Measurements from ENCODE around the gene C2orf68.

C2orf68 gene

DNA sequence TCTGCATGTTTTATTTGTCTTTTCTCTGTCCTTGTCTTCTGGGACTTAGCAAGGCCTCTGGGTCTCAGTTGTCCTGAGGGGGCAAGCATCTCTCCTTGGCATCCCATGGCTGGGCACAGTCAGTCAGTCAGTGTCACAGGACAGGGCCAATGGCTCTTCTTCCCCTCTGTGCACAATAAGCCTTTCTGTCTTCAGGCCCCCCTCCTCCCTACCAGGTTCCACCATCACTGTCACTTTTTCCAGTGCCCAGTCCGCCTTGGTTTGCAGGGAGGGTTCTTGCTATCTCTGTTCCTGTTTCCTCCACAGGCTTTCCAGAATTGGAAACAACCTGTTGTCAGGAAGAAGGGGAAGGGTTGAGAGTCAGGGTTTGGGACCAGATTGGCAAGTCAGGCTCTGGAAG lies 29.4 kb downstream of the C2orf68 start:
- Histone ChIP-seq H3K36me3 (replicated peaks; ENCODE audit: insufficient read depth, low read length) (0 out of 2 replicates have a peak, but pooled peaks cover 5% of the 10 kb centered on the region), H3K27me3 (replicated peaks; ENCODE audit: insufficient read depth, low read length) (no peaks in the 10 kb centered on the region), H3K4me3 (ENCODE audit: low read length) (no peak overlapping the region), H3K27ac (ENCODE audit: low read length) (no peak overlapping the region), H2AFZ (ENCODE audit: low read length) (no peak overlapping the region), H4K20me1 (ENCODE audit: insufficient read depth, low read length) (no peaks in the 10 kb centered on the region), H3K79me2 (ENCODE audit: low read length) (peaks cover 29% of the 10 kb centered on the region), H3K4me1 (ENCODE audit: low read length) (peaks cover 8% of the 10 kb centered on the region; the same call in 1 of the 2 replicates), H3K9me2 (replicated peaks; ENCODE audit: insufficient read depth, low read length) (no peaks in the 10 kb centered on the region), H3K9ac (ENCODE audit: low read length) (no peak overlapping the region), H3K9me3 (replicated peaks; ENCODE audit: insufficient read depth, low read length) (no peaks in the 10 kb centered on the region), H3F3A (ENCODE audit: insufficient read depth, low read length) (no peaks in the 10 kb centered on the region), H3K4me2 (ENCODE audit: low read depth, low read length) (no peak overlapping the region)
- TF ChIP-seq CTCF (IDR thresholded peaks at IDR 0.05; ENCODE audit: low read length) (no peak), EZH2phosphoT487 (IDR thresholded peaks at IDR 0.05; ENCODE audit: low read length) (no peak), EZH2 (optimal IDR thresholded peaks at IDR 0.05; ENCODE audit: low read depth, low read length) (no peak)
- no peak for DNase-seq

GRCh38 chr2:85580206-85580605 lies 31.7 kb downstream of the C2orf68 start:
- TF ChIP-seq EZH2 (optimal IDR thresholded peaks at IDR 0.05; ENCODE audit: low read depth, low read length), result no peak
- no peak for TF ChIP-seq EZH2phosphoT487 (IDR thresholded peaks at IDR 0.05; ENCODE audit: low read length)
- no peak for TF ChIP-seq CTCF (IDR thresholded peaks at IDR 0.05; ENCODE audit: low read length)

GRCh38 chr2:85579266-85579935 lies 32.5 kb downstream of the C2orf68 start:
- H3K79me2 ChIP-seq (ENCODE audit: low read length), result peaks cover 32% of the 10 kb centered on the region
- no peak for TF ChIP-seq CTCF (IDR thresholded peaks at IDR 0.05; ENCODE audit: low read length)
- no peak for TF ChIP-seq EZH2 (optimal IDR thresholded peaks at IDR 0.05; ENCODE audit: low read depth, low read length)
- no peak for TF ChIP-seq EZH2phosphoT487 (IDR thresholded peaks at IDR 0.05; ENCODE audit: low read length)
- no peaks in the 10 kb centered on the region for H3K9me2 ChIP-seq (replicated peaks; ENCODE audit: insufficient read depth, low read length)
- no peak for DNase-seq
- H3K4me3 ChIP-seq (ENCODE audit: low read length), result no peak overlapping the region
- no peaks in the 10 kb centered on the region for H3K9me3 ChIP-seq (replicated peaks; ENCODE audit: insufficient read depth, low read length)
- H3K36me3 ChIP-seq (replicated peaks; ENCODE audit: insufficient read depth, low read length), result 0 out of 2 replicates have a peak, but pooled peaks cover 5% of the 10 kb centered on the region
- no peak overlapping the region for H3K27ac ChIP-seq (ENCODE audit: low read length)
- no peaks in the 10 kb centered on the region for H3F3A ChIP-seq (ENCODE audit: insufficient read depth, low read length)
- H4K20me1 ChIP-seq (ENCODE audit: insufficient read depth, low read length), result no peaks in the 10 kb centered on the region
- no peak overlapping the region for H3K9ac ChIP-seq (ENCODE audit: low read length)
- H3K4me2 ChIP-seq (ENCODE audit: low read depth, low read length), result peak overlapping the region; percentile 67; the same call in 1 of the 2 replicates
- peaks cover 11% of the 10 kb centered on the region; the same call in 1 of the 2 replicates for H3K4me1 ChIP-seq (ENCODE audit: low read length)
- H2AFZ ChIP-seq (ENCODE audit: low read length), result no peak overlapping the region
- no peaks in the 10 kb centered on the region for H3K27me3 ChIP-seq (replicated peaks; ENCODE audit: insufficient read depth, low read length)

More at GRCh38 chr2:85580206-85580605, 31.7 kb downstream of the C2orf68 start:
- Histone ChIP-seq H3K4me1 (ENCODE audit: low read length) (peaks cover 11% of the 10 kb centered on the region; the same call in 1 of the 2 replicates), H3K27me3 (replicated peaks; ENCODE audit: insufficient read depth, low read length) (no peaks in the 10 kb centered on the region), H3K4me3 (ENCODE audit: low read length) (no peak overlapping the region), H3K27ac (ENCODE audit: low read length) (no peak overlapping the region), H3K4me2 (ENCODE audit: low read depth, low read length) (no peak overlapping the region), H3K79me2 (ENCODE audit: low read length) (peaks cover 32% of the 10 kb centered on the region), H3K9me2 (replicated peaks; ENCODE audit: insufficient read depth, low read length) (no peaks in the 10 kb centered on the region), H2AFZ (ENCODE audit: low read length) (no peak overlapping the region), H4K20me1 (ENCODE audit: insufficient read depth, low read length) (no peaks in the 10 kb centered on the region), H3K9ac (ENCODE audit: low read length) (no peak overlapping the region), H3K9me3 (replicated peaks; ENCODE audit: insufficient read depth, low read length) (no peaks in the 10 kb centered on the region), H3F3A (ENCODE audit: insufficient read depth, low read length) (no peaks in the 10 kb centered on the region), H3K36me3 (replicated peaks; ENCODE audit: insufficient read depth, low read length) (0 out of 2 replicates have a peak, but pooled peaks cover 5% of the 10 kb centered on the region)
- no peak for DNase-seq

All from MM.1S (cell line).